Pancreas (tissue), 10 donors: ENCODE data around the gene IQGAP2. TPM values are rescaled to one million over a fixed set of nuclear protein-coding genes. Genes with fewer than 3 reads are reported as not detected.

ENCODE experiments used
- ATAC-seq, 4 donors: fragments of 200-7000 bp; cut with Tn5 transposase; one replicate each; pipeline versions ENCODE4 v1.8.0 to v1.9.1; 2020; ENCODE audit warnings: mild to moderate bottlenecking in 4 of 4, moderate library complexity in 4 of 4
- DNase-seq, 6 donors: peaks; one replicate each; pipeline ENCODE4 v3.0.0-alpha.2; 2020
- FAIRE-seq: peaks from 2 replicates; lab custom pipeline; 2012; peaks lifted over from hg19 to GRCh38; lab: Jason Lieb, UNC
- H3K27ac ChIP-seq, 4 donors: fragments of 200-600 bp; sonication (generic); 1 replicate in 3 of 4; 2 replicates in 1 of 4; pipeline versions ENCODE4 v1.5.0 to v1.8.0; 2020
- H3K27me3 ChIP-seq, 4 donors: fragments of 200-600 bp; one replicate each; pipeline ENCODE4 v1.8.0; 2021
- H3K36me3 ChIP-seq, 3 donors: fragments of 200-600 bp; sonication (generic) in 1 of 3; one replicate each; pipeline versions ENCODE4 v1.5.0 to v1.8.0; 2020 to 2021
- H3K4me1 ChIP-seq, 3 donors: fragments of 200-600 bp; one replicate each; pipeline ENCODE4 v1.8.0; 2021
- H3K4me3 ChIP-seq, 4 donors: fragments of 200-600 bp; sonication (generic) in 2 of 4; one replicate each; pipeline versions ENCODE4 v1.5.0 to v1.8.0; 2020 to 2021
- H3K9me3 ChIP-seq, 4 donors: fragments of 200-600 bp; one replicate each; pipeline ENCODE4 v1.8.0; 2021
- CTCF ChIP-seq, 4 donors: fragments of 200-600 bp; sonication (generic) in 3 of 4; IDR thresholded peaks; one replicate each; pipeline versions ENCODE4 v1.5.0 to v1.8.0; 2021; ENCODE audit warnings: antibody characterized with exemption in 4 of 4
- WGBS, 2 donors: extraction: QIAGEN DNeasy Blood & Tissue Kit; methylation state at CpG; one replicate each; pipeline ENCODE4 v1.1.7; 2013; 5-methylcytosine and 5-hydroxymethylcytosine counted together
- intact Hi-C, 3 donors: fragments of 100-400 bp; cut with DNase I; formaldehyde crosslinking; loops; one replicate each; pipeline versions ENCODE4 v1.11.1 to v1.14.2; 2022
- polyA plus RNA-seq, 2 donors: library from polyadenylated mRNA; stranded (reverse); fragments of 200-250 nt; gene quantifications; one replicate each; pipeline ENCODE4 v1.2.3, GENCODE V29; 2013
- total RNA-seq, 6 donors: library from RNA; stranded (reverse); fragmentation: NEBNext Ultra II Directional in 4 of 6; extraction: Animal tissue kit (Norgen Biotek cat#: 25700) in 4 of 6; gene quantifications; one replicate each; pipeline versions ENCODE4 v1.2.1 to v1.2.4, GENCODE V29; 2021 to 2023
- donor health status: healthy with polysubstance abuse.
- donor health status: DM: no; HTN: no; CAD: no; lungs with moderate emphysema.
- donor health status: DM: no; HTN: no; CAD: no.
- donor health status: control.
- donor health status: control.
- donor health status: Bipolar disorder and iron deficiency.
- donor health status: DM: yes; HTN: yes; CAD: no.
- donor health status: DM: no; HTN: no; CAD: no.
- donor health status: DM: no; HTN: no; CAD: no.
- donor health status: DM: yes; HTN: yes; CAD: no.

IQGAP2 gene
- total and polyA plus RNA-seq, 8 donors: 14.4 to 54.0 (median 35.2) TPM

GRCh38 chr5:76700571-76700970, 297.5 kb downstream of the IQGAP2 start:
- intact Hi-C loops: no loop called here
- H3K36me3 ChIP-seq: peaks cover 0 to 27% (median 16%) of the 10 kb centered on the region in 3 donors
- ATAC-seq (no peak), FAIRE-seq (no peak), DNase-seq (no peak)
- no peaks in the 10 kb centered on the region for H3K4me1 ChIP-seq
- H3K4me3 ChIP-seq: no peak overlapping the region
- no peaks in the 10 kb centered on the region for H3K9me3 ChIP-seq
- 96 to 100% methylated on average over 2 of the region's 2 CpGs for WGBS, 2 donors
- no peak for TF ChIP-seq CTCF (IDR thresholded peaks at IDR 0.05)
- H3K27me3 ChIP-seq: no peaks in the 10 kb centered on the region
- no peak overlapping the region for H3K27ac ChIP-seq

GRCh38 chr5:76701298-76701697, 298.2 kb downstream of the IQGAP2 start:
- Histone ChIP-seq H3K27ac (no peak overlapping the region), H3K27me3 (no peaks in the 10 kb centered on the region), H3K4me1 (no peaks in the 10 kb centered on the region), H3K9me3 (no peaks in the 10 kb centered on the region), H3K4me3 (no peak overlapping the region), H3K36me3 (peaks cover 0 to 25% (median 16%) of the 10 kb centered on the region in 3 donors)
- 53 to 68% methylated on average over 2 of the region's 2 CpGs for WGBS, 2 donors
- intact Hi-C loops: no loop called here
- no peak for TF ChIP-seq CTCF (IDR thresholded peaks at IDR 0.05)
- ATAC-seq (peak in 2 of 4 donors; percentile 21 to 41), DNase-seq (no peak), FAIRE-seq (no peak)

- H3K9me3 ChIP-seq: no peaks in the 10 kb centered on the region
- peaks cover 0 to 24% (median 13%) of the 10 kb centered on the region in 3 donors for H3K36me3 ChIP-seq
- 35 to 43% methylated on average over 2 of the region's 2 CpGs for WGBS, 2 donors
- FAIRE-seq: no peak
- TF ChIP-seq CTCF (IDR thresholded peaks at IDR 0.05): no peak
- no peak for ATAC-seq
- intact Hi-C loops: no loop called here
- H3K27me3 ChIP-seq: no peaks in the 10 kb centered on the region
- no peaks in the 10 kb centered on the region for H3K4me1 ChIP-seq
- H3K4me3 ChIP-seq: no peak overlapping the region
- H3K27ac ChIP-seq: no peak overlapping the region
- DNase-seq: no peak
Observed at GRCh38 chr5:76703707-76704106, 300.6 kb downstream of the IQGAP2 start.

- no peaks in the 10 kb centered on the region for H3K9me3 ChIP-seq
- ATAC-seq: no peak
- H3K27ac ChIP-seq: no peak overlapping the region
- no peak overlapping the region for H3K4me3 ChIP-seq
- H3K36me3 ChIP-seq: peaks cover 0 to 19% (median 13%) of the 10 kb centered on the region in 3 donors
- no peak for DNase-seq
- intact Hi-C loops: no loop called here
- no peak for TF ChIP-seq CTCF (IDR thresholded peaks at IDR 0.05)
- no peaks in the 10 kb centered on the region for H3K4me1 ChIP-seq
- H3K27me3 ChIP-seq: no peaks in the 10 kb centered on the region
- FAIRE-seq: no peak
Observed at GRCh38 chr5:76704131-76704663, 301.1 kb downstream of the IQGAP2 start.

- Histone ChIP-seq H3K27me3 (no peaks in the 10 kb centered on the region), H3K9me3 (no peaks in the 10 kb centered on the region), H3K4me3 (no peak overlapping the region), H3K36me3 (peaks cover 0 to 16% (median 13%) of the 10 kb centered on the region in 3 donors), H3K27ac (no peak overlapping the region), H3K4me1 (no peaks in the 10 kb centered on the region)
- FAIRE-seq: no peak
- intact Hi-C loops: no loop called here
- no peak for TF ChIP-seq CTCF (IDR thresholded peaks at IDR 0.05)
- DNase-seq: no peak
- ATAC-seq: no peak
Observed at GRCh38 chr5:76705574-76705973, 302.5 kb downstream of the IQGAP2 start.
